ENCODE measurements around the gene CTSD.

DNA sequence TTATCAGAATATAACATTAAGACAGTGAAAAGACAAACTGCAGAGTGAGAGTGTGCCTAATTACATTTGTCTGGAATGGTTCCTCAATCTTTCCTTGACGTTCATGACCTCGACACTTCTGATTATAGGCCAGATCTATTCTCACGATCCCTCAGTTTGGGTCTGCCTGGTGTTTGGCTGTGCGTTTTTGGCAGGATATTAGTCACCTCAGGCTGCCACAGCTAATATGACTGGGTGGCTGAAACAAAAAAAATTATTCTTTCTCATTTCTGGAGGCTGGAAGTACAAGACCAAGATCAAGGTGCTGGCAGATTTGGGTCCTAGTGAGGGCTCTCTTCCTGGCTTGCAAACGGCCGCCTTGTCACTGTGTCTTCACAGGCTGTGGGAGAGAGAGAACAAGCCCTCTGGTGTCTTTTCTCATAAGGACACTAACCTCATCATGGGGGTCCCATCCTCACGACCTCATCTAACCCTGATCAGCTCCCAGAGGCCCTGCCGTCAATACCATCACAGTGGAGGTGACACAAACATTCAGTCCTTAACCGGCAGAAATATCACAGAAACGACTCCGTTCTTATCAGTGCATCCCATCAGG, 36.5 kb downstream of the CTSD start:
- no peak for TF ChIP-seq CTCF (IDR thresholded peaks at IDR 0.05)
- no peak for TF ChIP-seq EP300 (IDR thresholded peaks at IDR 0.05)
- no peak for TF ChIP-seq POLR2A (IDR thresholded peaks at IDR 0.05)
- TF ChIP-seq POLR2AphosphoS5 (IDR thresholded peaks at IDR 0.05), result no peak
